ENCODE results near the gene NCK2. TPM values are rescaled to one million over a fixed set of nuclear protein-coding genes. Genes with fewer than 3 reads are reported as not detected.

NCK2 gene
- total and polyA plus RNA-seq, 2 of the 4 experiments (the other 2 are of a cell fraction): 15.8 to 22.2 TPM

DNA sequence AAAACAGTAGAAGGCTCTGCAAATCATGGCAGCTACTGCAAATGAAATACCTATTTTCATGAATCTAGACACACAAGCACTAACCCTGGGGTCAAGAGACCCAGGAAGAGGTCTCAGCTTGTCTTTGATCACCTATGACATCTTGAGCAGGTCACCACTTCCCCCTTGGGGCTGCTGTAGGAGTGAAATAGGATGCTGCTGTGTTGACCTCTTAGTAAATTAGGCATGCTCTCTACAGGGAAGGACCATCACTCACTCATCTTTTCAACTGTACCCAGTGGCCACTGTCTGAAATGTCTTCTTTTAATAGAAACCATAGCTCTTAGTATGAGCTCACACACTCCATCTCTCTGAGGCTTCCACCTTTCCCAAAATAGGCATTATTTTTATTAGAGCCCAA, 83.8 kb downstream of the NCK2 start:
- H3K27ac ChIP-seq (ENCODE audit: insufficient read depth, low read length): no peak overlapping the region
- no peak for DNase-seq
- no peak overlapping the region for H3K4ac ChIP-seq (ENCODE audit: low read depth, low read length)
- TF ChIP-seq RCOR1 (IDR thresholded peaks at IDR 0.05; ENCODE audit: insufficient replicate concordance, low read length) (no peak), MAFK (IDR thresholded peaks at IDR 0.05; ENCODE audit: low read depth, low read length) (no peak), CHD1 (IDR thresholded peaks at IDR 0.05; ENCODE audit: low read depth, low read length) (no peak)
- CTCF ChIA-PET: no interaction called here
- BruUV-seq (replicated peaks): no TSS peak
- H2AK5ac ChIP-seq (ENCODE audit: low read depth, low read length): no peak overlapping the region
- H3K27me3 ChIP-seq (ENCODE audit: control insufficient read depth, insufficient read depth, low read length): no peaks in the 10 kb centered on the region
- no peak overlapping the region for H3K4me3 ChIP-seq (ENCODE audit: insufficient read depth, low read depth, low read length)
- no peaks in the 10 kb centered on the region for H3K36me3 ChIP-seq (ENCODE audit: control insufficient read depth, insufficient read depth, low read length)
- no peak overlapping the region for H3K9ac ChIP-seq (ENCODE audit: low read depth, low read length)
- POLR2A ChIA-PET (ENCODE audit: unreplicated experiment): no interaction called here
- H2AFZ ChIP-seq (replicated peaks; ENCODE audit: low read length, poor library complexity): no peak overlapping the region
- no peak overlapping the region for H4K5ac ChIP-seq (ENCODE audit: low read depth, low read length)
- H3K4me2 ChIP-seq (ENCODE audit: low read depth, low read length): no peak overlapping the region
- H3K23ac ChIP-seq (ENCODE audit: low read depth, low read length): no peak overlapping the region
- no peaks in the 10 kb centered on the region for H3K4me1 ChIP-seq (ENCODE audit: control insufficient read depth, insufficient read depth, low read length)
- no peak overlapping the region for H4K8ac ChIP-seq (ENCODE audit: low read depth in 2 of 2, low read length in 2 of 2)
- no peak overlapping the region for H4K91ac ChIP-seq (ENCODE audit: insufficient read depth, low read depth, low read length)
- no peak overlapping the region for H3K14ac ChIP-seq (replicated peaks; ENCODE audit: low read depth, low read length)
- no peak overlapping the region for H3K18ac ChIP-seq (ENCODE audit: low read depth, low read length)
- no peak for ATAC-seq (ENCODE audit: low read depth)
- H4K20me1 ChIP-seq (ENCODE audit: insufficient read depth, low read length): peaks cover 10% of the 10 kb centered on the region
- H2BK20ac ChIP-seq (ENCODE audit: low read depth, low read length): no peak overlapping the region
- intact Hi-C loops (cut with micrococcal nuclease) (no loop called here), dilution Hi-C loops (cut with HindIII; ENCODE audit: low sequenced_read_pairs, unreplicated experiment) (no loop called here), in situ Hi-C loops (cut with MboI; ENCODE audit: low sequenced_read_pairs) (no loop called here)
- no peaks in the 10 kb centered on the region; the same call in none of the 2 replicates for H3K9me3 ChIP-seq (ENCODE audit: control insufficient read depth, insufficient read depth, low read length)
- H2AK9ac ChIP-seq (replicated peaks; ENCODE audit: low read depth, low read length, poor library complexity): no peak overlapping the region
- H2BK15ac ChIP-seq (ENCODE audit: low read depth, low read length): no peak overlapping the region
- peaks cover 8% of the 10 kb centered on the region for H3K9me1 ChIP-seq (ENCODE audit: insufficient read depth, low read length)
- H3K79me1 ChIP-seq (ENCODE audit: low read depth in 1 of 2, low read length in 2 of 2): peaks cover 27 to 43% of the 10 kb centered on the region in 2 experiments
- H3K56ac ChIP-seq (ENCODE audit: extremely low read depth, insufficient read depth, low read length): no peak overlapping the region
- H2BK5ac ChIP-seq (ENCODE audit: low read depth, low read length, poor library complexity, severe bottlenecking): no peak overlapping the region
- no peak overlapping the region for H2BK120ac ChIP-seq (ENCODE audit: low read depth, low read length)

Measured in IMR-90 (cell line).